Measurements from ENCODE around the gene HELZ.
"Not testable (repeated sequence)": the region's sequence is repeated elsewhere in the genome, so short reads cannot be mapped to it uniquely, and the experiment has no call there.

Gene HELZ

GRCh38 chr17:67245073-67245693, at the start of gene HELZ:
HELZ (minus strand) TSS chr17:67245196; CDS start chr17:67218804, 26,392 bp downstream.
- peak; percentile 67 for DNase-seq

DNA sequence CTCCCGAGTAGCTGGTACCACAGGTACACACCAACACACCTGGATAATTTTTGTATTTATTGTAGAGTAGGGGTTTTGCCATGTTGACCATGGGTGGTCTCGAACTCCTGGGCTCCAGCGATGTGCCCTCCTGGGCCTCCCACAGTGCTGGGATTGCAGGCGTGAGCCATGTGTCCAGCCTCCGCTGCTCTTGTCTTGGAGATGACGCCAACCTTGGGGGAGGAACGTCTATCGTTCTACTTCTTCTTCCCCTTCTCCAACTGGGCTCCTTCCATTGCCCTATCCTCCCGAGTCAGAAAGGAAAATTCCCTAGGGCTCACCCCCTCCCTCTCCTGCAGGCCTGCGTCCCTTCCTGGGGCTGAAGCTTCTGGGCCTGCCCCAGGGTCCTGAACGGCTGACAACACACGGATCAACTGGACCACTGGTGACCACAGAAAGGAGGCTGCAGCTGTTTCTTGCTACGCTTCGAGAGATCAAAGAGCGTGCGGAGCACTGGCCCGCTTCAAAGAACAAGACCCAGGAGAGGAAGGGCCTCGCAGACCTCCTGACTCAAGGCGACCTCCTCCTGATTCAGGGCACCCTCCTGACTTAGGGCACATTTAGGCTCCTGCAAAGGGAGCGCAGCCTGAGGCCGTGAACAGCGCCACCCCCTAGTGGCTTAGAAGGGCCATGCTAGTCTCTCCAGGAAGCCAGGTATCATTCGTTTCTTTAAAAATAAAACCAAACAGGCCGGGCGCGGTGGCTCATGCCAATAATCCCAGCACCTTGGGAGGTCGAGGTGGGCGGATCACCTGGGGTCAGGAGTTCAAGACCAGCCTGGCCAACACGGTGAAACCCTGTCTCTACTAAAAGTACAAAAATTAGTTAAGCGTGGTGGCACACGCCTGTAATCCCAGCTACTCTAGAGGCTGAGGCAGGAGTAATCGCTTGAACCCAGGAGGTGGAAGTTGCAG, 48.5 kb upstream of the HELZ start:
- no peak for DNase-seq

GRCh38 chr17:67290711-67291291, 45.8 kb upstream of the HELZ start:
- DNase-seq = no peak

GRCh38 chr17:67290244-67290643, 45.2 kb upstream of the HELZ start:
- no peak for DNase-seq

DNA sequence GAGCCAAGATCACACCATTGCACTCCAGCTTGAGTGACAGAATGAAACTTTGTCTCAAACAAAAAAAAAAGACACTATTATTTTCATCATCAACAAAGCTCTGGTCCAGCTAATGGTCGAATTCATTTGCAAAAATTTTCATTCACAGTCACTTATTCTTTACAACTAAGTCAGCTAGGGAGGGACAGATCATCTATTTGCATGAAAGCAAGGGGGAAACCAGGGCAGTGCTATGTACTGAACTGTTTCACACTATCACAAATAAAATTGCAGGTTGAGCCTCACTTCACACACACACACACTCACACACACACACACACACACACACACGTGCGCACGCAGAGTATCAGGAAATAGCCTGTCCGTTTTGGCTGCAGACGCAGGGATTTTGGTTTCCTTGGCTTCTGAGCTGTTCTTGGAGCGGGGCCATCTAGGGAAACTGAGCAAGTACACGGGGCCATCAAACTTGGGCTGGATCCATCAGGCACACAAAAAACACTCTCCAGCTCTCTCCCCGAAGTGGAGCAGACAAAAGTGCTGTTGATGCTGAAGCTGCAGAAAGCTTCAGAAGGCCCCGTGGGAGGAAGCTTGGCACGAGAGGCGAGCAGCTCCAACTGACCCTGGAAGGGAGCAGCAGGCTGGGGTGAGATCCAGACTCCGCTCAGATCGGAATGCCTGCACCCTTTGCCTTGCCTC, 44.3 kb upstream of the HELZ start:
- DNase-seq = no peak

DNA sequence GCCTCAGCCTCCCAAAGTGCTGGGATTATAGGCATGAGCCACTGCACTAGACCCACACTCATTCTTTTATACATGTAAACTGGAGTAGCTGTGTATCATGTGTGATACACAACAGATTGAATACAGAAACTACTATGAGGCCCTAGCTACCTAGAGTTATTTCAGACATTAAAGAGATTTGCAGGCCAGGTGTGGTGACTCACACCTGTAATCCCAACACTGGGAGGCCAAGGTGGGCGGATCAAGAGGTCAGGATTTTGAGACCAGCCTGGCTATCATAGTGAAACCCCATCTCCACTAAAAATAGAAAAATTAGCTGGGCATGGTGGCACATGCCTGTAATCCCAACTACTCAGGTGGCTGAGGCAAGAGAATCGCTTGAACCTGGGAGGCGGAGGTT, 41.8 kb upstream of the HELZ start:
- not testable (repeated sequence) for DNase-seq

- no peak for DNase-seq
Observed at GRCh38 chr17:67285360-67285759, 40.4 kb upstream of the HELZ start.

- no peak for DNase-seq
Observed at GRCh38 chr17:67283731-67284516, 38.9 kb upstream of the HELZ start.

DNA sequence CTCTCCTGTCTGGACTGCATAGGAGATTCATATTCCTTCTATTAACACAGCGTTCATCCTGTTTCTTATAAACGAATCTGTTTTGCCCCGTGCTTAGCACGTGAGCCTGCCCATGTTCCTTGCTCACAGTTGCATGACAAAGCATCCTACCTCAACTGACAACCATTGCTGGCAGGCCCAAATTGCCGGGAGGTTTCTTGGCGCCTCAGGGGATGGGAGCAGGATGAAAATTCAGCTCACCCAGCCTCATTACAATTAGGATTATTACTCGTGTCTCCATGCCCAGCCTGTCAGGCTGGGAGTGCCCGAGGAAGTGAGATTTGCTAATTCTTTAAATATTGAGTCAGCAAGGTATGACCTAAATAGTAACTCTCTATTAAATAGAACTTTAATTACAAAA, 36.7 kb upstream of the HELZ start:
- no peak for DNase-seq

DNA sequence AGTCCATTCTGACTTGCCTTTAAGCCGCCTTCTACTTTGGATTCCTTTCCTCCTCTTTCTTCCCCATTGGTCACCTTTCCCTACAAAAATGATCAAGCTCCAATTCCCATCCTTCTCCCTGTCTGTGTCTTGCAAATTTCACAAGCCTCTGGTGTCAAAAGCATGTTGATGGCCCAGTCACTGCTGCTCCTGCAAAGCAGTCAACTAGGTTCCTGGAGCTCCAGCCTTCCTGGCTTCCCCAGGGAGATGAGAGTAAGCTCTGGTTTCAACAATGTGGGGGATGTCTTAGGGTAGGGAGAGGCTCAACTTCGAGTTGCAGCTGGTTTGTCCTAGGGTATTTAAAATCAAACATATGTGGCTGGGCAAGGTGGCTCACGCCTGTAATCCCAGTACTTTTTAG, 36.1 kb upstream of the HELZ start:
- DNase-seq = no peak

DNA sequence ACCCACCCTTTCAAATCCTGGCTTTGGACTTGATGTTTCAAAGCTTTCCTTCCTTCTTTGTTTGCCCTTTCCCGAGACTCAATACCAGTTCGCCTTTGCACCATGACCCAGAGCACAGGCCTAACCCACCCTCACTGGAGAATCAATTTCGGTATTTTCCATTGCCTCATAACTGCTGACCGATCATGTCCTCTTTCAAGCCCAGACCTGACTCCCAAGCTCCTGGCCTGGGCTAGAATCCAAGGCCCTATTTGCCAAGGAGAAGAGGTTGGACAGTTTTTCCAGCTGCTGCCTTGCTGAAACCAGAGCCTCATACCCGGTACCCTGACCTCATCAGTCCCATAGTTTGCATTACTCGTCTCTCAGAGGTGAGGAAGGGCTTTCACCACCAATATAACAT, 35.3 kb upstream of the HELZ start:
- no peak for DNase-seq

DNA sequence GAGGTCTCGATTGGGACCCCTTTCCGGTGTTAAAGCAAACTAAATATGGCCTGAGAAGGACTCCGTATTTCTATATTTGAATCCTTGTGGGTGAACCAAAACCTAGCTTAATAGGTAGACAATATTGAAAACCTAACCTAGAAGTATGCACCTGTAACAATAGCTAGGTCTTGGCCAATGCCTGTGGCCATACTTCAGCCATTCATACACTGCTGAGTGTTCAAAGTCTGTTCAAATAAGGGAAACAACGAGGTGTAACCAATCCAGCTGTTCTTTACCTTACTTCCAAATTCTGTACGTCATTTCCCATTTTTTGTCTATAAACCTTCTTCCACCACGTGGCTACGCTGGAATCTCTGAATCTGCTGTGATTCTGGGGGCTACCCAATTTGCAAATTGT, 34.1 kb upstream of the HELZ start:
- no peak for DNase-seq

GRCh38 chr17:67278363-67278762, 33.4 kb upstream of the HELZ start:
- DNase-seq = no peak

DNA sequence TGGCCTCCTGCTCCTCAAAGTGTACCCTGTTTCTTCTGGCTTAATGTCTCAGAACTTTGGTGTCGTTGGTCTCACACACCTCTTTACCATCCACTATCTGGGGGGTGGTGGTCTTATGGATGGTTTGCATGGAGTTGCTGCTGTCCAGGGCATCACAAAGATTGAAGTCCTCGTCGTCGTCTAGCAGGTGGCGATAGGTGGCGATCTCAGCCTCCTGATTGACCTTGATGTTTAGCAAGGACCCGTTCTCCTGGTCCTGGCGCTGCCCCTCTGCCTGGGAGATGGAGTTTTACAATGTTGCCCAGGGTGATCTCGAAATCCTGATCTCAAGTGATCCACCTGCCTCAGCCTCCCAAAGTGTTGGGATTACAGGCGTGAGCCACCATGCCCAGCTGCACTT, 31.1 kb upstream of the HELZ start:
- DNase-seq = no peak

DNA sequence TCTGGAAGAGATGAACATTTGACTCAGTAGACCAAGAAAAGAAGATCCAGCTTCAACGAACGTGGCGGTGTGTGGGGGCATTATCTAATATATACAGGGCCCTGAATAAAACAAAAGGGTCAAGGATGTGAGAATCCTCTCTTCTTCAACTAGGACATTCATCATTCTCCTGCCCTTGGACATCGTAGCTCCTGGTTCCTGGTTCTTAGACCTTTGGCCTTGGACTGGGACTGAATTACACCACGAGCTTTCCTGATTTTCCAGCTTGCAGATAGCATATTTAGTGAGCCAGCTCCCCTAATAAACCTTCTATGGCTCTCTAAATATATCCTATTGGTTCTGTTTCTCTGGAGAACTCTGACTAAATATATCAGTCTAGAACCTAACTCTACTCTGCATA, 29.5 kb upstream of the HELZ start:
- no peak for DNase-seq

GRCh38 chr17:67273900-67274299, 28.9 kb upstream of the HELZ start:
- DNase-seq = no peak

- DNase-seq = no peak
Observed at GRCh38 chr17:67272312-67273047, 27.5 kb upstream of the HELZ start.

DNA sequence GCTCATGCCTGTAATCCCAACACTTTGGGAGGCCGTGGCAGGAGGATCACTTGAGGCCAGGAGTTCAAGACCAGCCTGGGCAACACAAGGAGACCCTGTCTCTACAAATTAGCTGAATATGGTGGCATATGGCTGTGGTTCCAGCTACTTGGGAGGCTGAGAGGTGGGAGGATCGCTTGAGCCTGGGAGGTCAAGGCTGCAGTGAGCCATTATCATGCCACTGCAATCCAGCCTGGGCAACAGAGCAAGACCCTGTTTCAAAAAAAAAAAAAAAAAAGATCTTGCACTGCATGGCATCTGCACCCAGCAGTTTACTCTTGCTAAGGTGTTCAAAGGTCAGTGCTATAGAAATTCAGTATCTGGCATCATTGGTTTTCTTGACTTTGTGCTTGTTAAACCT, 26.2 kb upstream of the HELZ start:
- DNase-seq = not testable (repeated sequence)

- DNase-seq = no peak
Observed at GRCh38 chr17:67270416-67270815, 25.4 kb upstream of the HELZ start.

DNA sequence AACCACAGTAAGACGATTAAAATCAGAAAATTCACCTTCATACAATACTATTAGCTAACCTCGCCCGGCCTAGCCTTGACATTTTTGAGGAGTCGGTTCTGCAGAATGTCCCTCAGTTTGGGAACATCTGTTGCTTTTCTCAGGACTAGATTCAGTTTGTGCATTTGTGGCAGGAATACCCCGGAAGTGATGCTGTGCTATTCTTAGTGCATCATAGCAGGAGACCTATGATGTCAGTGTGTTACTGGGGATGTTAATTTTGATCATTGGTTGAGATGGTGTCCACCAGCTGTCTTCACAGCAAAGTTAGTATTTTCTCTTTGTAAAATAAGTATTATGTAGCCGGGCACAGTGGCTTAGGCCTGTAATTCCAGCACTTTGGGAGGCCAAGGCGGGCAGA, 21.5 kb upstream of the HELZ start:
- DNase-seq = no peak

DNA sequence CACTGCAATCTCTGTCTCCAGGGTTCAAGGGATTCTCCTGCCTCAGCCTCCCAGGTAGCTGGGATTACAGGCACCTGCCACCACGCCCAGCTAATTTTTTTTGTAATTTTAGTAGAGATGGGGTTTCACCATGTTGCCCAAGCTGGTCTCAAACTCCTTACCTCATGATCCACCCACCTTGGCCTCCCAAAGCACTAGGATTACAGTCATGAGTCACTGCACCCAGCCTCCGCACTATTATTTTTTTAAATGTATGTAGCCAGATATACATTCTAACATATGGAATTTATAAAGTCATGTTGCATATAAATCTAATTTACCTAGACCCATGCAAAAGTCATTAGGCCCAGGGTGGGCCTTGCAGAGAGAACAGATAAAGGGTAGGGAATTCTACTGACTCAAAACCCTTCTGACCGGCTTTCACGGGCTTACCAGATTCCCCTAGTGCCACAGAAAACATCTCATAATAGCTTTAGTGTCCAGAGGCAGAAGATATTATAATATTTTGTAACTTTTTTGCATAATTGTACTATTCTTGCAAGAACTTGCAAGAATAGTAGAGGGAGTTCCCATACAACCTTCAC, 20.5 kb upstream of the HELZ start:
- no peak for DNase-seq
